MM.1S (cell line): ENCODE data around the gene FILIP1.

ENCODE experiments used
- CTCF ChIP-seq: fragments of 300-600 bp; sonication (generic); IDR thresholded peaks from 2 replicates; pipeline ENCODE4 v1.5.1; 2016; ENCODE audit warnings: antibody characterized with exemption, low read length, mixed read lengths
- EZH2 ChIP-seq: fragments of 300-600 bp; sonication (generic); optimal IDR thresholded peaks from 2 replicates; pipeline ENCODE3; 2017; ENCODE audit warnings: low read depth, mild to moderate bottlenecking, antibody characterized with exemption, low read length, mixed read lengths

GRCh38 chr6:75379536-75379935, 114.1 kb downstream of the FILIP1 start:
- TF ChIP-seq CTCF: no peak
- no peak for TF ChIP-seq EZH2
